ENCODE data around the gene PCMTD2.

DNA sequence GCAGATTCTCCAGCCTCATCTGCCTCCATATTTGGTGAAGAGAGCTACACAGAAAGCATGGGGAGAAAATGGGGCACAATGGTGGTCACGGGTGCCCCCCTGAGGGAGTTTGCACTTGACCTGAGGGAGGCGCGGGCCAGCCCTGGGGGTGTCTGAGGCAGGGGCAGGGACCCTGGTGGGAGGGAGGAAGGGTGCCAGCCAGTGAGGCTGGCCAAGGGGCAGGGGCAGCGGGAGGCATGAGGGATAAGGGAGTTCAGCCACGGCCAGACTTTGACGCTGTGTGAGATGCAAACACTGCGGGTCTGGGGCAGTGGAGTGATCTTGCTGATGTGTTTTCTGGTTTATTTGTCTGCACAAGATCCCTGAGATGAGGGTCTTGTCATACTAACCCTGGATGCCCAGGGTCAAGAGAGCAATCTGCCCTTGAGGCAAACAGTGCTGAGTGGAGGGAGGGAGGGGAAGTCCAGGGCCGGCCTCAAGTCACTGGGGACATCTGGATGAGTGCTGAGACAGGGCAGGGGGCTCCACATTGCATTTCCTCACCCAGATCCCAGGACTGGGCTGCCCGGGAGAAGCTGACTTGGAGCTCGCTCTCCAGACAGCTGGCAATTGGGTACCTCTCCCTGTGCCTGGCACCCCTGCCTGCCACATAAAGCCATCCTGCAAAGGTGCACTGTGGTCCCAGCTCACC lies 8.8 kb upstream of the PCMTD2 start:
- no peak for TF ChIP-seq KAT7 (CRISPR knock-in tag; IDR thresholded peaks at IDR 0.05; ENCODE audit: borderline replicate concordance)
- TF ChIP-seq KLF6 (CRISPR knock-in tag; IDR thresholded peaks at IDR 0.05), result no peak
- no peak for TF ChIP-seq ZNF34 (CRISPR knock-in tag; IDR thresholded peaks at IDR 0.05; ENCODE audit: borderline replicate concordance)
- TF ChIP-seq MTF2 (CRISPR knock-in tag; IDR thresholded peaks at IDR 0.05; ENCODE audit: borderline replicate concordance), result no peak
- TF ChIP-seq BCL6 (CRISPR knock-in tag; IDR thresholded peaks at IDR 0.05), result no peak
- TF ChIP-seq KDM5A (IDR thresholded peaks at IDR 0.05; ENCODE audit: borderline replicate concordance, low read length), result no peak
- TF ChIP-seq ZNF326 (CRISPR knock-in tag; IDR thresholded peaks at IDR 0.05; ENCODE audit: borderline replicate concordance), result no peak
- no peak for TF ChIP-seq ZNF33A (CRISPR knock-in tag; IDR thresholded peaks at IDR 0.05; ENCODE audit: borderline replicate concordance)
- TF ChIP-seq, protein P1, sequence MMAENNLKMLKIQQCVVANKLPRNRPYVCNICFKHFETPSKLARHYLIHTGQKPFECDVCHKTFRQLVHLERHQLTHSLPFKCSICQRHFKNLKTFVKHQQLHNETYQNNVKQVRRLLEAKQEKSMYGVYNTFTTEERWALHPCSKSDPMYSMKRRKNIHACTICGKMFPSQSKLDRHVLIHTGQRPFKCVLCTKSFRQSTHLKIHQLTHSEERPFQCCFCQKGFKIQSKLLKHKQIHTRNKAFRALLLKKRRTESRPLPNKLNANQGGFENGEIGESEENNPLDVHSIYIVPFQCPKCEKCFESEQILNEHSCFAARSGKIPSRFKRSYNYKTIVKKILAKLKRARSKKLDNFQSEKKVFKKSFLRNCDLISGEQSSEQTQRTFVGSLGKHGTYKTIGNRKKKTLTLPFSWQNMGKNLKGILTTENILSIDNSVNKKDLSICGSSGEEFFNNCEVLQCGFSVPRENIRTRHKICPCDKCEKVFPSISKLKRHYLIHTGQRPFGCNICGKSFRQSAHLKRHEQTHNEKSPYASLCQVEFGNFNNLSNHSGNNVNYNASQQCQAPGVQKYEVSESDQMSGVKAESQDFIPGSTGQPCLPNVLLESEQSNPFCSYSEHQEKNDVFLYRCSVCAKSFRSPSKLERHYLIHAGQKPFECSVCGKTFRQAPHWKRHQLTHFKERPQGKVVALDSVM (CRISPR knock-in tag; IDR thresholded peaks at IDR 0.05), result no peak
